HEK293T (cell line): ENCODE results near the gene ARMC6.

ENCODE experiments used
- BHLHE40 ChIP-seq: fragments of 450-650 bp; IDR thresholded peaks from 2 replicates; pipeline ENCODE4 v1.6.1; 2016; ENCODE audit warnings: mild to moderate bottlenecking, moderate library complexity, borderline replicate concordance
- FOXK2 ChIP-seq: fragments of 450-650 bp; IDR thresholded peaks from 2 replicates; pipeline ENCODE4 v1.6.1; 2016; ENCODE audit warnings: mild to moderate bottlenecking
- LEF1 ChIP-seq: fragments of 450-650 bp; IDR thresholded peaks from 2 replicates; pipeline ENCODE4 v1.6.1; 2017; ENCODE audit warnings: mild to moderate bottlenecking, borderline replicate concordance
- SP1 ChIP-seq: fragments of 450-650 bp; IDR thresholded peaks from 2 replicates; pipeline ENCODE4 v1.6.1; 2017
- SUZ12 ChIP-seq: fragments of 450-650 bp; IDR thresholded peaks from 2 replicates; pipeline ENCODE4 v1.6.1; 2016; ENCODE audit warnings: mild to moderate bottlenecking
- TARDBP ChIP-seq: fragments of 450-650 bp; IDR thresholded peaks from 2 replicates; pipeline ENCODE4 v1.6.1; 2016
- ZNF384 ChIP-seq: fragments of 450-650 bp; IDR thresholded peaks from 2 replicates; pipeline ENCODE4 v1.6.1; 2016

GRCh38 chr19:19075126-19075525 lies 41.7 kb downstream of the ARMC6 start:
- no peak for TF ChIP-seq SUZ12
- no peak for TF ChIP-seq BHLHE40
- TF ChIP-seq ZNF384, result no peak
- TF ChIP-seq SP1, result no peak
- no peak for TF ChIP-seq TARDBP
- no peak for TF ChIP-seq FOXK2
- TF ChIP-seq LEF1, result no peak
